Body of pancreas (tissue), 4 donors: Measurements from ENCODE around the gene MAST4.

Experiments used
- CTCF ChIP-seq, 7 experiments: fragments of 450-650 bp in 4 of 7; fragments of 200-600 bp in 3 of 7; sonication (generic) in 3 of 7; IDR thresholded peaks; one replicate each; pipeline ENCODE4 v1.5.1; 2016 to 2019; ENCODE audit warnings: antibody characterized with exemption in 7 of 7
- POLR2A ChIP-seq, 3 donors: fragments of 450-650 bp; IDR thresholded peaks; one replicate each; pipeline ENCODE4 v1.6.1; 2016; ENCODE audit warnings: antibody characterized with exemption in 3 of 3, mild to moderate bottlenecking in 2 of 3

GRCh38 chr5:67164856-67165525, 568.8 kb downstream of the MAST4 start:
- no peak for TF ChIP-seq CTCF (IDR thresholded peaks at IDR 0.05)
- TF ChIP-seq POLR2A (IDR thresholded peaks at IDR 0.05), result no peak
